SH-SY5Y (cell line): ENCODE measurements around the gene DPEP2NB.

ENCODE experiments used
- GATA2 ChIP-seq: IDR thresholded peaks from 2 replicates; pipeline ENCODE4 v1.6.1; 2011; ENCODE audit warnings: mild to moderate bottlenecking, low read depth, low read length
- GATA3 ChIP-seq: IDR thresholded peaks from 2 replicates; pipeline ENCODE4 v1.6.1; 2011; ENCODE audit warnings: low read depth, mild to moderate bottlenecking, low read length, moderate library complexity

GRCh38 chr16:68028996-68029395, 13.3 kb upstream of the DPEP2NB start:
- TF ChIP-seq GATA2 = no peak
- no peak for TF ChIP-seq GATA3
